Endothelial cell of umbilical vein (primary cell): ENCODE data around the gene MOB1B. TPM values are rescaled to one million over a fixed set of nuclear protein-coding genes. Genes with fewer than 3 reads are reported as not detected.

Experiments used
- BruUV-seq: library from RNA; stranded (reverse); fragments of 400-500 nt; replicated peaks from 2 replicates; lab custom pipeline; 2021; lab: Mats Ljungman, UMichigan
- CTCF ChIA-PET: fragments of 300-600, 350-600 bp; sonication (Branson Sonifier 250); formaldehyde crosslinking; loops from one replicate; lab custom pipeline; 2021; ENCODE audit warnings: antibody characterized with exemption, inconsistent platforms; lab: Charles Lee
- POLR2A ChIA-PET: fragments of 300-600, 350-600 bp; sonication (Branson Sonifier 250); formaldehyde crosslinking; loops from one replicate; lab custom pipeline; 2021; ENCODE audit warnings: antibody characterized with exemption, inconsistent platforms; lab: Charles Lee
- DNase-seq: peaks from one replicate; pipeline ENCODE4 v3.0.0-alpha.2; 2011; ENCODE audit warnings: low read depth, low spot score
- FAIRE-seq: peaks from 2 replicates; lab custom pipeline; 2011; peaks lifted over from hg19 to GRCh38; lab: Jason Lieb, UNC
- H2AFZ ChIP-seq: 2 replicates; pipeline ENCODE4 v1.6.0; 2012; ENCODE audit warnings: low read depth, low read length, control low read depth, inconsistent platforms
- H3K27ac ChIP-seq: 2 replicates; pipeline ENCODE4 v1.5.1; 2011; ENCODE audit warnings: low read depth, mild to moderate bottlenecking, control low read depth, low read length, moderate library complexity; ENCODE audit not compliant: insufficient read depth
- H3K27me3 ChIP-seq, 2 experiments: 2 replicates each; pipeline versions ENCODE4 v1.6.0 to v1.6.1; 2011; ENCODE audit warnings: low read length in 2 of 2, mixed read lengths in 1 of 2; ENCODE audit not compliant: control insufficient read depth in 2 of 2, insufficient read depth in 2 of 2
- H3K36me3 ChIP-seq, 2 experiments: 2 replicates in 1 of 2; 3 replicates in 1 of 2; pipeline ENCODE4 v1.5.1; 2011; ENCODE audit warnings: low read length in 2 of 2, mild to moderate bottlenecking in 1 of 2, moderate library complexity in 1 of 2; ENCODE audit not compliant: control insufficient read depth in 2 of 2, insufficient read depth in 2 of 2; ENCODE audit errors: extremely low read depth in 1 of 2
- H3K4me1 ChIP-seq: 3 replicates; pipeline ENCODE4 v1.5.1; 2011; ENCODE audit warnings: mild to moderate bottlenecking, low read length; ENCODE audit not compliant: control insufficient read depth, insufficient read depth; ENCODE audit errors: extremely low read depth
- H3K4me2 ChIP-seq: 2 replicates; pipeline ENCODE4 v1.6.1; 2011; ENCODE audit warnings: low read length, control low read depth, mixed read lengths; ENCODE audit not compliant: insufficient read depth
- H3K4me3 ChIP-seq, 3 experiments: fragments of 200-600 bp in 1 of 3; sonication (generic), shearing (Covaris generic) in 1 of 3; replicated peaks in 1 of 3; 2 replicates each; pipeline ENCODE4 v1.5.1; 2011 to 2016; ENCODE audit warnings: control low read depth in 3 of 3, low read length in 3 of 3, mild to moderate bottlenecking in 2 of 3, inconsistent platforms in 1 of 3, low read depth in 1 of 3, moderate library complexity in 1 of 3; ENCODE audit not compliant: insufficient read depth in 1 of 3
- H3K79me2 ChIP-seq: 2 replicates; pipeline ENCODE4 v1.6.0; 2012; ENCODE audit warnings: low read length, inconsistent platforms; ENCODE audit not compliant: control insufficient read depth, insufficient read depth
- H3K9ac ChIP-seq: replicated peaks from 2 replicates; pipeline ENCODE3; 2011; ENCODE audit warnings: low read length, control low read depth; ENCODE audit not compliant: insufficient read depth; ENCODE audit errors: extremely low read depth
- H3K9me1 ChIP-seq: replicated peaks from 3 replicates; pipeline ENCODE4 v1.6.0; 2011; ENCODE audit warnings: mild to moderate bottlenecking, low read length; ENCODE audit not compliant: control insufficient read depth, insufficient read depth; ENCODE audit errors: extremely low read depth
- H3K9me3 ChIP-seq: replicated peaks from 2 replicates; pipeline ENCODE4 v1.5.1; 2012; ENCODE audit warnings: low read length, inconsistent platforms; ENCODE audit not compliant: control insufficient read depth, insufficient read depth
- H4K20me1 ChIP-seq: replicated peaks from 2 replicates; pipeline ENCODE3; 2011; ENCODE audit warnings: mild to moderate bottlenecking, low read length; ENCODE audit not compliant: control insufficient read depth, insufficient read depth; ENCODE audit errors: extremely low read depth
- CTCF ChIP-seq, 2 donors: IDR thresholded peaks; 1 replicate in 1 of 2; 2 replicates in 1 of 2; pipeline ENCODE4 v1.5.1; 2011; ENCODE audit warnings: low read length in 2 of 2, mild to moderate bottlenecking in 2 of 2, moderate library complexity in 2 of 2, control low read depth in 1 of 2, inconsistent platforms in 1 of 2, low read depth in 1 of 2; ENCODE audit not compliant: insufficient read depth in 1 of 2; ENCODE audit errors: extremely low read depth in 1 of 2
- EZH2 ChIP-seq: IDR thresholded peaks from 2 replicates; pipeline ENCODE4 v1.6.1; 2012; ENCODE audit warnings: borderline replicate concordance, low read depth, mild to moderate bottlenecking, moderate library complexity, low read length, inconsistent platforms; ENCODE audit not compliant: severe bottlenecking
- FOS ChIP-seq: IDR thresholded peaks from 2 replicates; pipeline ENCODE4 v1.6.1; 2011; ENCODE audit warnings: mild to moderate bottlenecking, low read length, moderate library complexity, borderline replicate concordance; ENCODE audit not compliant: insufficient read depth
- GATA2 ChIP-seq: IDR thresholded peaks from 2 replicates; pipeline ENCODE4 v1.7.0; 2011; ENCODE audit warnings: low read depth, mild to moderate bottlenecking, moderate library complexity, mixed read lengths, low read length; ENCODE audit not compliant: insufficient read length, insufficient read depth
- JUN ChIP-seq: IDR thresholded peaks from 2 replicates; pipeline ENCODE4 v1.6.1; 2011; ENCODE audit warnings: borderline replicate concordance, low read depth; ENCODE audit not compliant: insufficient read length, insufficient read depth
- MAX ChIP-seq: IDR thresholded peaks from 2 replicates; pipeline ENCODE4 v1.6.1; 2011; ENCODE audit not compliant: insufficient read depth, insufficient read length
- MYC ChIP-seq: IDR thresholded peaks from one replicate; pipeline ENCODE4 v1.6.1; 2011; ENCODE audit warnings: mild to moderate bottlenecking, low read depth, low read length
- POLR2A ChIP-seq: IDR thresholded peaks from 2 replicates; pipeline ENCODE4 v1.6.1; 2012; ENCODE audit warnings: low read depth, mild to moderate bottlenecking, control low read depth, low read length
- POLR2AphosphoS5 ChIP-seq: IDR thresholded peaks from 2 replicates; pipeline ENCODE4 v1.6.1; 2012; ENCODE audit warnings: low read depth, mild to moderate bottlenecking, control low read depth, low read length, moderate library complexity; ENCODE audit not compliant: insufficient read depth
- dilution Hi-C: fragments of 300-500 bp; cut with MboI; formaldehyde crosslinking; loops from one replicate; pipeline ENCODE4 v1.15.0; 2019; ENCODE audit warnings: low sequenced_read_pairs; ENCODE audit not compliant: extremely low pct_ligation_motif_present
- intact Hi-C: fragments of 100-400 bp; cut with micrococcal nuclease; formaldehyde crosslinking; loops from one replicate; pipeline ENCODE4 v1.10.0; 2022
- polyA plus RNA-seq, 4 experiments: library from polyadenylated mRNA; depleted of rRNA in 3 of 4; stranded (reverse) in 3 of 4; unstranded in 1 of 4; fragments of >200 nt; gene quantifications; 2 replicates each; pipeline versions ENCODE4 v1.2.1 to v1.2.3, GENCODE V29; 2011 to 2012; ENCODE audit warnings: missing spikeins in 1 of 4
- total RNA-seq: library from RNA; stranded (reverse); gene quantifications from 2 replicates; pipeline ENCODE4 v1.2.3, GENCODE V29; 2021

Gene MOB1B
- total and polyA plus RNA-seq, 2 donors (not counting 3 experiments of a cell fraction or from before 2014, with no cell fraction given), result 4.3 to 23.9 TPM

DNA sequence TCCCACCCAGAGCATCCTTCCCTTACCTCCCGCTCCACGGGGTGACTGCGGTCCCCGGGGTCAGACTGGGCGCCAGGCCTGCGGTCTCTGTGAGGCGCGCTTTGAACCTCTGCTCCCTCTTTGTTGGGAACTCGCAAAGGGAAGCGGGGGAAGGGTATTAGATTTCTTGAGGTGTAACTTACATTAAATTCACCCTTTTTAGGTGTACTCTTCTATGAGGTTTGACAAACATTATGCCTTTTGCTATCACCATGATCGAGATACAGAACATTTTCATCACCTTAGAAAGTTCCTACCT is 91.8 kb downstream of the MOB1B start:
- peaks cover 0 to 5% of the 10 kb centered on the region in 2 experiments for H3K36me3 ChIP-seq
- peak overlapping the region; percentile 72 for H3K4me2 ChIP-seq
- peak overlapping the region; percentile 93 for H3K9ac ChIP-seq
- no peaks in the 10 kb centered on the region for H3K9me1 ChIP-seq
- no peaks in the 10 kb centered on the region for H3K27me3 ChIP-seq
- intact Hi-C loops (no loop called here), dilution Hi-C loops (no loop called here)
- peak overlapping the region; percentile 97 for H2AFZ ChIP-seq
- DNase-seq, result no peak
- no peak for TF ChIP-seq MAX
- no peak for TF ChIP-seq EZH2
- no peak for TF ChIP-seq JUN
- no peak for TF ChIP-seq MYC
- CTCF ChIA-PET, result interaction anchor here (0.9 to 7.8 kb wide), 4 partner anchors 13 to 290 kb away, joined by 4 to 97 read pairs (median 6); no protein-coding TSS in a partner anchor
- peaks cover 47% of the 10 kb centered on the region for H3K79me2 ChIP-seq
- peak overlapping the region; percentile 91 to 92 (median 91) for H3K4me3 ChIP-seq
- no peak for FAIRE-seq
- peak overlapping the region; percentile 65 for H3K27ac ChIP-seq
- peaks cover 14% of the 10 kb centered on the region for H3K4me1 ChIP-seq
- no peaks in the 10 kb centered on the region for H4K20me1 ChIP-seq
- TSS peak; percentile 44 for BruUV-seq
- POLR2A ChIA-PET, result interaction anchor here (0.9 to 1.1 kb wide), 2 partner anchors 16 to 92 kb away, joined by 4 to 5 read pairs; partner anchors contain the start of gene MOB1B
- no peaks in the 10 kb centered on the region for H3K9me3 ChIP-seq

GRCh38 chr4:70994387-70995099 is 92.4 kb downstream of the MOB1B start:
- no peaks in the 10 kb centered on the region for H3K9me1 ChIP-seq
- intact Hi-C loops (no loop called here), dilution Hi-C loops (no loop called here)
- H3K4me3 ChIP-seq, result peak overlapping the region; percentile 91 to 92 (median 91)
- peaks cover 50% of the 10 kb centered on the region for H3K79me2 ChIP-seq
- peak; percentile 43 for FAIRE-seq
- peak overlapping the region; percentile 65 for H3K27ac ChIP-seq
- POLR2A ChIA-PET, result no interaction called here
- BruUV-seq, result no TSS peak
- no peaks in the 10 kb centered on the region for H3K27me3 ChIP-seq
- H3K36me3 ChIP-seq, result peaks cover 0 to 5% of the 10 kb centered on the region in 2 experiments
- H3K9ac ChIP-seq, result peak overlapping the region; percentile 93
- no peak for TF ChIP-seq FOS
- no peak for TF ChIP-seq EZH2
- TF ChIP-seq CTCF (IDR thresholded peaks at IDR 0.05; ENCODE audit: extremely low read depth in 1 of 2, insufficient read depth in 1 of 2, low read depth in 1 of 2, low read length in 2 of 2), result no peak
- no peak for TF ChIP-seq POLR2A
- no peak for TF ChIP-seq POLR2AphosphoS5
- no peak for TF ChIP-seq MYC
- TF ChIP-seq GATA2, result no peak
- TF ChIP-seq JUN, result no peak
- TF ChIP-seq MAX, result no peak
- peak overlapping the region; percentile 97 for H2AFZ ChIP-seq
- DNase-seq, result no peak
- H4K20me1 ChIP-seq, result no peaks in the 10 kb centered on the region
- peaks cover 14% of the 10 kb centered on the region for H3K4me1 ChIP-seq
- H3K4me2 ChIP-seq, result peak overlapping the region; percentile 72
- CTCF ChIA-PET, result interaction anchor here (7.8 kb wide), 1 partner anchor 13 kb away, joined by 97 read pairs; no protein-coding TSS in a partner anchor
- no peaks in the 10 kb centered on the region for H3K9me3 ChIP-seq
